ENCODE data around the gene EXOC3L4. TPM values are rescaled to one million over a fixed set of nuclear protein-coding genes. Genes with fewer than 3 reads are reported as not detected.

EXOC3L4 gene
- total and polyA plus RNA-seq, 2 of the 8 experiments (the other 6 are each of a cell fraction or from before 2014, with no cell fraction given) = 0.45 to 0.57 TPM

DNA sequence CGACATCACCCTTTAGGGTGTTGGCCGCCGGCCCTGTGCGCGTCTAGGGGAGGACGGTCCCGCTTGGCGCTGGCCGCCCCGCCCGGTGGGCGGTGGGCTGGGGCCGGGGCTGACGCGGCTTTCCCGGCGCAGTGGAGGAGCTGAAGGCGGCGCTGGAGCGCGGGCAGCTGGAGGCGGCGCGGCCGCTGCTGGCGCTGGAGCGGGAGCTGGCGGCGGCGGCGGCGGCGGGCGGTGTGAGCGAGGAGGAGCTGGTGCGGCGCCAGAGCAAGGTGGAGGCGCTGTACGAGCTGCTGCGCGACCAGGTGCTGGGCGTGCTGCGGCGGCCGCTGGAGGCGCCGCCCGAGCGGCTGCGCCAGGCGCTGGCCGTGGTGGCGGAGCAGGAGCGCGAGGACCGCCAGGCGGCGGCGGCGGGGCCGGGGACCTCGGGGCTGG, 32.4 kb downstream of the EXOC3L4 start (continued):
- TF ChIP-seq JUND (IDR thresholded peaks at IDR 0.05; ENCODE audit: low read length) (no peak), EP300 (IDR thresholded peaks at IDR 0.05; ENCODE audit: borderline replicate concordance in 1 of 2, low read depth in 2 of 2, low read length in 2 of 2) (peak in 1 of 2 experiments; percentile 60; a peak in 1 of 3 replicates), POLR2AphosphoS5 (IDR thresholded peaks at IDR 0.05; ENCODE audit: low read depth, low read length) (no peak), KDM5A (IDR thresholded peaks at IDR 0.05; ENCODE audit: low read length) (no peak), SRF (IDR thresholded peaks at IDR 0.05; ENCODE audit: low read depth, low read length) (no peak), NRF1 (IDR thresholded peaks at IDR 0.05; ENCODE audit: low read depth, low read length) (no peak), KDM4A (IDR thresholded peaks at IDR 0.05; ENCODE audit: low read depth, low read length, severe bottlenecking) (no peak), JUN (IDR thresholded peaks at IDR 0.05; ENCODE audit: low read depth, low read length) (no peak), RFX5 (IDR thresholded peaks at IDR 0.05; ENCODE audit: borderline replicate concordance, low read depth, low read length) (no peak), SP1 (IDR thresholded peaks at IDR 0.05; ENCODE audit: low read depth, low read length) (no peak), SP4 (IDR thresholded peaks at IDR 0.05; ENCODE audit: low read length) (no peak), POU5F1 (IDR thresholded peaks at IDR 0.05; ENCODE audit: low read depth, low read length) (no peak), TAF1 (IDR thresholded peaks at IDR 0.05; ENCODE audit: low read depth, low read length) (0 out of 2 replicates have a peak, but pooled peaks have one; percentile 38), TAF7 (optimal IDR thresholded peaks at IDR 0.05; ENCODE audit: borderline replicate concordance, low read depth, low read length) (no peak)

Measured in H1 (cell line).